CD14-positive monocyte (primary cell): ENCODE data around the gene ARL5C. TPM values are rescaled to one million over a fixed set of nuclear protein-coding genes. Genes with fewer than 3 reads are reported as not detected.
"Not testable (repeated sequence)": the region's sequence is repeated elsewhere in the genome, so short reads cannot be mapped to it uniquely, and the experiment has no call there.

Experiments
- DNase-seq, 3 donors: peaks; one replicate each; pipeline ENCODE4 v3.0.0-alpha.2; 2011 to 2022
- H2AFZ ChIP-seq: 2 replicates; pipeline ENCODE4 v1.6.0; 2012; ENCODE audit warnings: mild to moderate bottlenecking, low read depth, low read length, inconsistent platforms; ENCODE audit not compliant: insufficient read depth, poor library complexity, severe bottlenecking
- H3K27ac ChIP-seq, 2 donors: 1 replicate in 1 of 2; 2 replicates in 1 of 2; pipeline ENCODE4 v1.5.1; 2012 to 2013; ENCODE audit warnings: low read length in 2 of 2, control low read depth in 1 of 2, inconsistent platforms in 1 of 2, low read depth in 1 of 2, mild to moderate bottlenecking in 1 of 2
- H3K27me3 ChIP-seq, 2 donors: one replicate each; pipeline versions ENCODE4 v1.6.0 to v1.6.1; 2011 to 2013; ENCODE audit warnings: low read length in 2 of 2; ENCODE audit not compliant: control insufficient read depth in 2 of 2, insufficient read depth in 2 of 2
- H3K36me3 ChIP-seq, 2 donors: replicated peaks in 1 of 2; 1 replicate in 1 of 2; 2 replicates in 1 of 2; pipeline versions ENCODE4 v1.5.1 to v1.6.1; 2012 to 2013; ENCODE audit warnings: low read length in 2 of 2, control low read depth in 1 of 2, inconsistent platforms in 1 of 2, mild to moderate bottlenecking in 1 of 2; ENCODE audit not compliant: insufficient read depth in 2 of 2, control insufficient read depth in 1 of 2
- H3K4me1 ChIP-seq, 2 donors: 1 replicate in 1 of 2; 2 replicates in 1 of 2; pipeline versions ENCODE4 v1.5.1 to v1.6.1; 2012 to 2013; ENCODE audit warnings: low read length in 2 of 2, control low read depth in 1 of 2, inconsistent platforms in 1 of 2, mild to moderate bottlenecking in 1 of 2, moderate library complexity in 1 of 2; ENCODE audit not compliant: insufficient read depth in 2 of 2, control insufficient read depth in 1 of 2
- H3K4me2 ChIP-seq: replicated peaks from 2 replicates; pipeline ENCODE3; 2012; ENCODE audit warnings: low read length, moderate library complexity, mild to moderate bottlenecking; ENCODE audit not compliant: poor library complexity, severe bottlenecking; ENCODE audit errors: extremely low read depth
- H3K4me3 ChIP-seq, 3 experiments: fragments of 200-600 bp in 1 of 3; sonication (generic) in 1 of 3; replicated peaks in 1 of 3; 1 replicate in 2 of 3; 2 replicates in 1 of 3; pipeline ENCODE4 v1.5.1; 2011 to 2013; ENCODE audit warnings: low read length in 3 of 3, mild to moderate bottlenecking in 3 of 3, control low read depth in 2 of 3, low read depth in 2 of 3, inconsistent platforms in 1 of 3, moderate library complexity in 1 of 3
- H3K79me2 ChIP-seq: 2 replicates; pipeline ENCODE4 v1.6.0; 2012; ENCODE audit warnings: mild to moderate bottlenecking, control low read depth, inconsistent platforms, low read length, moderate library complexity; ENCODE audit not compliant: insufficient read depth
- H3K9ac ChIP-seq: 2 replicates; pipeline ENCODE4 v1.6.0; 2017; ENCODE audit warnings: low read length, mild to moderate bottlenecking; ENCODE audit not compliant: insufficient read depth, poor library complexity, severe bottlenecking
- H3K9me3 ChIP-seq, 2 donors: replicated peaks in 1 of 2; 1 replicate in 1 of 2; 2 replicates in 1 of 2; pipeline versions ENCODE4 v1.5.1 to v1.6.1; 2012 to 2013; ENCODE audit warnings: low read length in 2 of 2, control low read depth in 1 of 2; ENCODE audit not compliant: control insufficient read depth in 1 of 2, insufficient read depth in 1 of 2
- H4K20me1 ChIP-seq: 2 replicates; pipeline ENCODE4 v1.6.0; 2012; ENCODE audit warnings: mild to moderate bottlenecking, low read length, control low read depth, moderate library complexity; ENCODE audit not compliant: insufficient read depth
- H3K27ac Mint-ChIP-seq, 7 donors: one replicate each; pipeline ENCODE4 v1.8.0; 2020; ENCODE audit warnings: mild to moderate bottlenecking in 7 of 7, mixed read lengths in 7 of 7, moderate library complexity in 6 of 7, inconsistent platforms in 2 of 7
- H3K27me3 Mint-ChIP-seq, 3 donors: one replicate each; pipeline ENCODE4 v1.8.0; 2021 to 2022; ENCODE audit warnings: low read depth in 3 of 3, mild to moderate bottlenecking in 3 of 3, mixed read lengths in 3 of 3, moderate library complexity in 3 of 3, inconsistent platforms in 1 of 3
- H3K36me3 Mint-ChIP-seq, 2 donors: one replicate each; pipeline ENCODE4 v1.8.0; 2020; ENCODE audit warnings: mixed read lengths in 2 of 2, inconsistent platforms in 1 of 2, mild to moderate bottlenecking in 1 of 2
- H3K4me1 Mint-ChIP-seq: one replicate; pipeline ENCODE4 v1.8.0; 2020; ENCODE audit warnings: mild to moderate bottlenecking, mixed read lengths
- H3K4me3 Mint-ChIP-seq, 2 donors: one replicate each; pipeline ENCODE4 v1.8.0; 2020; ENCODE audit warnings: mild to moderate bottlenecking in 2 of 2, mixed read lengths in 2 of 2, moderate library complexity in 1 of 2
- H3K9me3 Mint-ChIP-seq, 7 donors: one replicate each; pipeline ENCODE4 v1.8.0; 2020 to 2022; ENCODE audit warnings: mixed read lengths in 7 of 7, mild to moderate bottlenecking in 6 of 7, moderate library complexity in 6 of 7, inconsistent platforms in 2 of 7
- WGBS: methylation state at CpG from one replicate; pipeline ENCODE4 v1.1.5; 2013; ENCODE audit warnings: missing lambda C conversion rate; ENCODE audit not compliant: insufficient coverage; 5-methylcytosine and 5-hydroxymethylcytosine counted together
- intact Hi-C, 2 donors: fragments of 100-400 bp; cut with micrococcal nuclease; formaldehyde crosslinking; loops; one replicate each; pipeline versions ENCODE4 v1.15.0 to v1.15.1; 2023
- polyA plus RNA-seq, 3 donors: library from polyadenylated mRNA; depleted of rRNA in 1 of 3; unstranded in 2 of 3; stranded (reverse) in 1 of 3; fragments of 300-500 nt in 2 of 3; fragments of >200 nt in 1 of 3; fragmentation: Illumina TruSeq in 2 of 3; gene quantifications; 1 replicate in 2 of 3; 2 replicates in 1 of 3; pipeline ENCODE4 v1.2.3, GENCODE V29; 2012 to 2021
- TF ChIP-seq, protein P1 (sequence below): fragments of 200-600 bp; IDR thresholded peaks from one replicate; pipeline ENCODE4 v1.8.0; 2022; ENCODE audit warnings: antibody characterized with exemption, mild to moderate bottlenecking

ARL5C gene
- polyA plus RNA-seq, 3 donors, result 0.04 TPM; not detected in 2

DNA sequence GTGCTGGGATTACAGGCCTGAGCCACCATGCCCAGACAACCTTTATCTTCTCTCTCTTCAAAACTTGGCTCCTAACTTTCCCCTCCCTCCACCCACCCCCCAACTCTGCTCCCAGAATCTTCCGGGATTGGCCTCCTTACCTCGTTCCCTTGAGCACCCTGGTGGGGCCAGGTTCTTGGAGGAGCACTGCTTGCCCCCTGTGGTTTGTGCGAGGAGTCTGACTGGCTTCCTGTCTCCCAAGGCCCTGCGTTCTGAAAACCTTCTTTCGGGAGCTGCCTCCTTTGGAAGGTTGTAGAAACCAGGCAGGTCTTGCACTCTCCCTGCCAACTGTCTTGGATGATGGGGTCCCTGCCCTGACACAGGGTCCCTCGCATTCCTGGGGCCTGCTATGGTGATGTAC lies 34.3 kb downstream of the ARL5C start:
- TF ChIP-seq, protein P1, sequence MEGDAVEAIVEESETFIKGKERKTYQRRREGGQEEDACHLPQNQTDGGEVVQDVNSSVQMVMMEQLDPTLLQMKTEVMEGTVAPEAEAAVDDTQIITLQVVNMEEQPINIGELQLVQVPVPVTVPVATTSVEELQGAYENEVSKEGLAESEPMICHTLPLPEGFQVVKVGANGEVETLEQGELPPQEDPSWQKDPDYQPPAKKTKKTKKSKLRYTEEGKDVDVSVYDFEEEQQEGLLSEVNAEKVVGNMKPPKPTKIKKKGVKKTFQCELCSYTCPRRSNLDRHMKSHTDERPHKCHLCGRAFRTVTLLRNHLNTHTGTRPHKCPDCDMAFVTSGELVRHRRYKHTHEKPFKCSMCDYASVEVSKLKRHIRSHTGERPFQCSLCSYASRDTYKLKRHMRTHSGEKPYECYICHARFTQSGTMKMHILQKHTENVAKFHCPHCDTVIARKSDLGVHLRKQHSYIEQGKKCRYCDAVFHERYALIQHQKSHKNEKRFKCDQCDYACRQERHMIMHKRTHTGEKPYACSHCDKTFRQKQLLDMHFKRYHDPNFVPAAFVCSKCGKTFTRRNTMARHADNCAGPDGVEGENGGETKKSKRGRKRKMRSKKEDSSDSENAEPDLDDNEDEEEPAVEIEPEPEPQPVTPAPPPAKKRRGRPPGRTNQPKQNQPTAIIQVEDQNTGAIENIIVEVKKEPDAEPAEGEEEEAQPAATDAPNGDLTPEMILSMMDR, result no peak
- no peaks in the 10 kb centered on the region for H3K36me3 Mint-ChIP-seq
- intact Hi-C loops, result no loop called here

DNA sequence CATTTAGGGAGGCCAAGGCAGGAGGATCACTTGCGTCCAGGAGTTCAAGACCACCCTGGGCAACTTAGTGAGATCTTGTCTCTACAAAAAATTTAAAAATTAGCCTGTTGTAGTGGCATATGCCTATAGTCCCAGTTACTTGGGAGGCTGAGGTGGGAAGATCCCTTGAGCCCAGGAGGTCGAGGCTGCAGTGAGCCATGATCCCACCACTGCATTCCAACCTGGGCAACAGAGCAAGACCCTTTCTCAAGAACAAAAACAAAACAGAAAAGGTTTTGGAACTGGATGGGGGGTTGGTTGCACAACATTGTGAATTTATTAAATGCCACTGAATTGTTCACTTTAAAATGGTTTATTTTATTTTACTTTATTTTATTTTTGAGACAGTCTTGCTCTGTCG lies 35.8 kb downstream of the ARL5C start:
- H3K4me1 ChIP-seq, result no peaks in the 10 kb centered on the region
- no peak overlapping the region for H3K4me3 Mint-ChIP-seq
- TF ChIP-seq, protein P1, result no peak
- no peaks in the 10 kb centered on the region for H3K27me3 ChIP-seq
- H3K9me3 Mint-ChIP-seq, result peaks cover 0 to 2% (median 0%) of the 10 kb centered on the region in 7 donors
- no peaks in the 10 kb centered on the region for H3K79me2 ChIP-seq
- no peak overlapping the region for H3K9ac ChIP-seq
- no peaks in the 10 kb centered on the region for H3K36me3 ChIP-seq
- H3K9me3 ChIP-seq, result no peaks in the 10 kb centered on the region
- H3K27ac Mint-ChIP-seq, result no peak overlapping the region
- WGBS, result no CpG with 5 or more reads among the region's 3 CpGs
- no peak overlapping the region for H3K4me3 ChIP-seq
- no peak overlapping the region for H3K4me2 ChIP-seq
- H3K36me3 Mint-ChIP-seq, result no peaks in the 10 kb centered on the region
- H2AFZ ChIP-seq, result no peak overlapping the region
- no peaks in the 10 kb centered on the region for H4K20me1 ChIP-seq
- no peaks in the 10 kb centered on the region for H3K4me1 Mint-ChIP-seq
- intact Hi-C loops, result no loop called here
- no peak for DNase-seq
- no peak overlapping the region for H3K27ac ChIP-seq
- H3K27me3 Mint-ChIP-seq, result peaks cover 2 to 4% (median 4%) of the 10 kb centered on the region in 3 donors

More for the DNA sequence above, 34.3 kb downstream of the ARL5C start:
- Histone ChIP-seq H3K27me3 (no peaks in the 10 kb centered on the region), H3K4me3 (no peak overlapping the region), H2AFZ (no peak overlapping the region), H3K4me1 (no peaks in the 10 kb centered on the region), H3K27ac (no peak overlapping the region), H4K20me1 (no peaks in the 10 kb centered on the region), H3K79me2 (no peaks in the 10 kb centered on the region), H3K36me3 (no peaks in the 10 kb centered on the region), H3K9ac (no peak overlapping the region), H3K4me2 (no peak overlapping the region), H3K9me3 (no peaks in the 10 kb centered on the region)
- Mint-ChIP-seq H3K4me3 (no peak overlapping the region), H3K4me1 (no peaks in the 10 kb centered on the region), H3K27ac (no peak overlapping the region), H3K27me3 (peaks cover 3 to 9% (median 7%) of the 10 kb centered on the region in 3 donors), H3K9me3 (peaks cover 0 to 2% (median 0%) of the 10 kb centered on the region in 7 donors)
- 71% methylated on average over 5 of the region's 6 CpGs for WGBS
- DNase-seq, result no peak

DNA sequence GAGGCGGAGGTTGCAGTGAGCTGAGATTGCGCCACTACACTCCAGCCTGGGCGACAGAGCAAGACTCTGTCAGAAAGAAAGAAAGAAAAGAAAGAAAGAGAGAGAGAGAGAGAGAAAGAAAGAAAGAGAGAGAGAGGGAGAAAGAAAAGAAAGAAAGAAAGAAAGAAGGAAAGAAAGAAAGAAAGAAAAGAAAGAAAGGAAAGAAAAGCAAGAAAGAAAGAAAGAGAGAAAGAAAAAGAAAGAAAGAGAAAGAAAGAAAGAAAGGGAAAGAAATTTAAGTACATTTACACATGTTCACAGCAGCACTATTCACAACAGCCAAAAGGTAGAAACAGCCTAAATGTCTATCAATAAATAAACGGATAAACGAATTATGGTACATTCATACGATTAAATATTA lies 36.4 kb downstream of the ARL5C start:
- H3K9ac ChIP-seq, H4K20me1 ChIP-seq, DNase-seq, H3K9me3 ChIP-seq, H3K4me3 Mint-ChIP-seq, H3K4me3 ChIP-seq, H3K4me2 ChIP-seq, H3K4me1 ChIP-seq, H3K4me1 Mint-ChIP-seq, H3K9me3 Mint-ChIP-seq, H3K36me3 Mint-ChIP-seq, H3K27me3 Mint-ChIP-seq, H2AFZ ChIP-seq, H3K27me3 ChIP-seq, H3K36me3 ChIP-seq, intact Hi-C loops, H3K79me2 ChIP-seq, H3K27ac Mint-ChIP-seq, H3K27ac ChIP-seq: not testable (repeated sequence)
- WGBS, result 100% methylated on average over 2 of the region's 6 CpGs
